ENCODE results near the gene ELOA.

- TF ChIP-seq YY1 (IDR thresholded peaks at IDR 0.05; ENCODE audit: insufficient read depth, insufficient read length) (no peak), ZNF274 (IDR thresholded peaks at IDR 0.05; ENCODE audit: low read depth, low read length) (no peak)
Measured at GRCh38 chr1:23745515-23745914, 2.2 kb downstream of the ELOA start.

Measured in NT2/D1 (cell line).